Neural crest cell (in vitro differentiated cells): ENCODE measurements around the gene OR8J3. TPM values are rescaled to one million over a fixed set of nuclear protein-coding genes. Genes with fewer than 3 reads are reported as not detected.

Source experiments
- DNase-seq: peaks from one replicate; pipeline ENCODE4 v3.0.0; 2021; ENCODE audit warnings: low read depth, mixed read lengths, low spot score
- H3K27ac Mint-ChIP-seq: one replicate; pipeline ENCODE4 v1.8.0; 2021; ENCODE audit warnings: mild to moderate bottlenecking, mixed read lengths; ENCODE audit not compliant: unreplicated experiment
- H3K27me3 Mint-ChIP-seq: 2 replicates; pipeline ENCODE4 v1.8.0; 2021; ENCODE audit warnings: low read depth, mild to moderate bottlenecking, mixed read lengths
- H3K36me3 Mint-ChIP-seq: 2 replicates; pipeline ENCODE4 v1.8.0; 2021; ENCODE audit warnings: low read depth, mild to moderate bottlenecking, mixed read lengths
- H3K4me1 Mint-ChIP-seq: 2 replicates; pipeline ENCODE4 v1.8.0; 2021; ENCODE audit warnings: mixed read lengths
- H3K4me3 Mint-ChIP-seq: one replicate; pipeline ENCODE4 v1.8.0; 2021; ENCODE audit warnings: mild to moderate bottlenecking, mixed read lengths
- H3K9me3 Mint-ChIP-seq: 2 replicates; pipeline ENCODE4 v1.8.0; 2021; ENCODE audit warnings: mixed read lengths
- CTCF ChIP-seq: fragments of 200-600 bp; sonication (generic); conservative IDR thresholded peaks from 2 replicates; pipeline ENCODE4 v1.5.0; 2021; ENCODE audit warnings: antibody characterized with exemption, mild to moderate bottlenecking
- long read RNA-seq: library from polyadenylated mRNA; unstranded; transcript quantifications from one replicate; pipeline ENCODE4 v2.0.0, GENCODE V29; 2020
- total RNA-seq: library from RNA; stranded (reverse); gene quantifications from 2 replicates; pipeline ENCODE4 v1.2.1, GENCODE V29; 2021

OR8J3 gene
- not detected in 2 replicates for total RNA-seq
- long read RNA-seq, result 0 reads

- peaks cover 4% of the 10 kb centered on the region for H3K4me1 Mint-ChIP-seq
- H3K36me3 Mint-ChIP-seq, result no peaks in the 10 kb centered on the region
- no peak within 1 kb of the TSS for H3K4me3 Mint-ChIP-seq
- no peak within 1 kb of the TSS for H3K27ac Mint-ChIP-seq
- no peaks in the 10 kb centered on the region for H3K27me3 Mint-ChIP-seq
- DNase-seq, result no peak
- no peak for TF ChIP-seq CTCF
- H3K9me3 Mint-ChIP-seq, result no peaks in the 10 kb centered on the region
These were observed at the start of gene OR8J3 for GRCh38 chr11:56140151-56140661. Gene OR8J3, minus strand, starts transcription at chr11:56140201. Its CDS starts 2,483 bp downstream, at chr11:56137718.

- Mint-ChIP-seq H3K27me3 (no peaks in the 10 kb centered on the region), H3K4me1 (no peaks in the 10 kb centered on the region), H3K27ac (no peak overlapping the region), H3K9me3 (peaks cover 9% of the 10 kb centered on the region), H3K36me3 (no peaks in the 10 kb centered on the region), H3K4me3 (no peak overlapping the region)
- no peak for TF ChIP-seq CTCF
- no peak for DNase-seq
These were observed 48.6 kb upstream of the OR8J3 start for GRCh38 chr11:56188602-56189001.

GRCh38 chr11:56183459-56183858 is 43.5 kb upstream of the OR8J3 start:
- Mint-ChIP-seq H3K4me3 (no peak overlapping the region), H3K4me1 (no peaks in the 10 kb centered on the region), H3K9me3 (peaks cover 3% of the 10 kb centered on the region), H3K36me3 (peaks cover 3% of the 10 kb centered on the region), H3K27me3 (no peaks in the 10 kb centered on the region), H3K27ac (no peak overlapping the region)
- no peak for TF ChIP-seq CTCF
- no peak for DNase-seq

GRCh38 chr11:56176318-56176717 is 36.3 kb upstream of the OR8J3 start, which contains the start of gene OR5J2:
Gene OR5J2, plus strand, starts transcription at chr11:56176618. Its CDS starts 0 bp downstream, at chr11:56176618.
- H3K27me3 Mint-ChIP-seq, result no peaks in the 10 kb centered on the region
- no peak for TF ChIP-seq CTCF
- no peak within 1 kb of the TSS for H3K27ac Mint-ChIP-seq
- H3K36me3 Mint-ChIP-seq, result peaks cover 3% of the 10 kb centered on the region
- peaks cover 3% of the 10 kb centered on the region for H3K9me3 Mint-ChIP-seq
- H3K4me1 Mint-ChIP-seq, result peaks cover 8% of the 10 kb centered on the region
- DNase-seq, result no peak
- no peak within 1 kb of the TSS for H3K4me3 Mint-ChIP-seq

GRCh38 chr11:56172256-56172830 is 32.3 kb upstream of the OR8J3 start:
- TF ChIP-seq CTCF, result no peak
- Mint-ChIP-seq H3K9me3 (no peaks in the 10 kb centered on the region), H3K27me3 (no peaks in the 10 kb centered on the region), H3K4me1 (peaks cover 8% of the 10 kb centered on the region), H3K36me3 (no peaks in the 10 kb centered on the region), H3K4me3 (no peak overlapping the region), H3K27ac (peak overlapping the region; percentile 73)
- no peak for DNase-seq
